HG03354 (cell line): ENCODE results near the gene TPPP3.
"Not testable (repeated sequence)": the region's sequence is repeated elsewhere in the genome, so short reads cannot be mapped to it uniquely, and the experiment has no call there.

Experiments used
- ATAC-seq: cut with Tn5 transposase; IDR thresholded peaks from one replicate; pipeline ENCODE4 v1.9.1; 2021; ENCODE audit warnings: mild to moderate bottlenecking; ENCODE audit not compliant: unreplicated experiment, poor library complexity, severe bottlenecking

The TPPP3 gene

DNA sequence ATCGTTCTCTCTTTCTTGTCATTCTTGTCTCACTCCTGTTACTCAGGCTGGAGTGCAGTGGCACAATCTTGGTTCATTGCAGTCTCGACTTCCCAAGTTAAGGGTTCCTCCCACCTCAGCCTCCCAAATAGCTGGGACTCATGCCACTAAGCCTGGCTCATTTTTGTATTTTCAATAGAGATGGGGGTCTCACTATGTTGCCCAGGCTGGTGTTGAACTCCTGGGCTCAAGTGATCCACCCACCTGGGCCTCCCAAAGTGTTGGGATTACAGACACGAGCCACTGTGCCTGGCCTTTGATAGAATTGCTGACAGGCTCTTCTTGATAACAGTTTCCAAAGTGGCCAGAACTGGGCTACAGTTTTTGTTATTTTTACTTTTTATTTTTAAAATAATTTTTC lies 32.3 kb downstream of the TPPP3 start:
- no peak for ATAC-seq

DNA sequence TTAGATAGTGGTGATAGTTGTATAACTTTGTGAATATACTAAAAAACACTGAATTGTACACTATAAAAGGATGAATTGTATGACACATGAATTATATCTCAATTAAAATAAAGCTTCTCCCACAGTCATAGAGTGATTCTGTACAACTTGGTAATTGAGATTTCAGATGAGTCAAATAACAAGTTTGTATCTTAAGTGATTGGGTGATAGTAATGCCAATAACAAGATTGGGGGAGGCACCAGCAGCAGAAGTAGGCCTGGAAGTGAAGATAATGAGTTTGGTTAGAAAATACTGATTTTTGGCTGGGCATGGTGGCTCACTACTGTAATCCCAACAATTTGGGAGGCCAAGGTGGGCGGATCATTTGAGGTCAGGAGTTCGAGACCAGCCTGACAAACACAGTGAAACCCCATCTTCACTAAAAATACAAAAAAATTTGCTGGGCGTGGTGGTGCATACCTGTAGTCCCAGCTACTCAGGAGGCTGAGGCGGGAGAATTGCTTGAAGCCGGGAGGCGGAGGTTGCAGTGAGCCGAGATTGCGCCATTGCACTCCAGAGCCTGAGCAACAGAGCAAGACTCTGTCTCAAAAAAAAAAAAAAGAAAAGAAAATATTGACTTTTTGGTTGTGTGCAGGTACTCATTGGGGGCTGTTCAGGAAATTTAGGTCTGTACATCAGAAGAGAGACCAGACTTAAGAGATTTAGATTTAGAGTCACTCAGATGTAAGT lies 33.6 kb downstream of the TPPP3 start:
- not testable (repeated sequence) for ATAC-seq

DNA sequence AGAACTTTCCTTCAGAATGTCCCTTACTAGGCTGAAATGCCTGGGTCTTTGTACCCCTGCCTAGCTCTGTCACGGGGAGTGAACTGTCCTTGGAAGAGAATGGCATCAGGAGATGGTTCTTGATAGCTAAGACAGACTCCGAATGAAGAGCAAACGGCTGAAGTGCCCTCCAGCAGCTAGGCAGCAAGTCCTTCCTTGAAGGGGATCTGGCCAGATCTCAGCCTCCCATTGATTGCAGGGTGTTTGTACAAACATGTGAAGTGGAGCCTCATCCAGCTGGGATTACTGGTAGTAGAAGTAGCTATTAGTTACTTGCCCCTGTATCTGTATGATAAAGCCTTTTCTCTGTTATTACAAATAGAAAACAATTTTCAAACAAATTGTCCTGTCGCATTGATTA lies 35.7 kb downstream of the TPPP3 start:
- no peak for ATAC-seq

DNA sequence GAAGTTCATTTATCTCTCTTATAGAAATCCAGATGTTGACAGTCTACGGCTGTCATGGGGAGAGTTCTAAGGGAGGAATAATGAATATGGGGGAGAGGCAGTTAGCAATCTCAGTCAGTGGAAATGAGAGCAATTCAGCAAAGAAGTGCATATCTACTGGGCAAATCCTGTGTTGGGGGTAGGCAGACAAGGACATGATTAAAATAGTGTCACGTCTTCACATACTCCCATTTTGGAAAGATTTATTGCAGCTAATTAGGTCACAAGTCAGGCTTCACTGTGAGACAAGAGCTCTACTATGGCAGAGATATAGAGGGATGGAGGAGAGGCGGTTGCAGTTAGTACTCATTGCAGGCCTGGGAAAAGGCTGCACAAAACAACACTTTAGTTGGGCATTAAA lies 36.9 kb downstream of the TPPP3 start:
- ATAC-seq, result no peak

DNA sequence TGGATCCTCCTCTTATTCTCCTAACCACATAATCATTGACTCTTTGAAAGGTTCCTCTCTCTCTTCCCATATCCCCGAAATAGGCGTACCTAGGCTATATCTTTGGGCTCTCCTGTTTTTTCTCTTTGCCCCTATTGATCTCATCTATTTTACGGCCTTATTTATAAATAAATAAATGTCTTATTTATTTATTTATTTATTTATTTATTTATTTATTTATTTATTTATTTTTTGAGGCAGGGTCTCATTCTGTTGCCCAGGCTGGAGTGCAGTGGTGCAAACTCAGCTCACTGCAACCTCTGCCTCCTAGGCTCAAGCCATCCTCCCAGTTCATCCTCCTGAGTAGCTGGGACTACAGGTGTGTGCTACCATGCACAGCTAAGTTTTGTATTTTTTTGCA lies 40.8 kb downstream of the TPPP3 start:
- not testable (repeated sequence) for ATAC-seq

DNA sequence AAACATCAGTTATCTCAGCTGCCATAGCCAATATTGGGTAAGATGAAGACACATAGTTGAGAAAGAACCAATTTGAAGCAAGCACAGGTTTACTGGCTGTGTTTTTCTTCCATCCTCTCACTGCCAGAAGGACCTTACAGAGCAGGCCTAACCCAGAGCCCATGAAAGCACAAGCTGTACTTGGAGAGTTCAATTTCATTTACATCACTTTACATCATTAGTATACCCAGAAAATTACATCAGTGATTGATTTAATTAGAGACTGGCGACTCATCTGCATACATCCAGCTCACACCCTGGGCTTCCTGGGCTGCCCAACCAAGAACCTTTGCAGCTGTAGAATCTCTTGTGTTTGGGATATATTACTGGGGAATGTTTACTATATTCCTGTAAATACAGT lies 43.0 kb downstream of the TPPP3 start:
- no peak for ATAC-seq

DNA sequence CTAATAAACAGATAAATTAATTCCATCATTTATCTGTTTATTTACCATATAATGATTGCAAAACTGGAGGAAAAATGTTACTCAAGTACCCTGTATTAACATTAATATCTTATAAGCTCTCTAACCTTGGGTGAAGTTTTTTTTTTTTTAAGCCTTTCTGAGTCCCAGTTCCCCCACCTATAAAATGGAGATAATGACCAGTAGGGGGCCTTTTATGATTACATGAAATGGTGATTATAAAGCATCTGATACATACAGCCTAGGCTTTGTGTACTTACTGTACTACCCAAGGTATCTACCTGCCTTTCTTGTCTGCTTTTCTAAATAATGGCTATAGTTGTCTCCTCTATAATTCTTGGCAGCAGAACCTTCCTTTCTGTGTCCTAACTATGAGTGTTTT lies 44.1 kb downstream of the TPPP3 start:
- no peak for ATAC-seq

DNA sequence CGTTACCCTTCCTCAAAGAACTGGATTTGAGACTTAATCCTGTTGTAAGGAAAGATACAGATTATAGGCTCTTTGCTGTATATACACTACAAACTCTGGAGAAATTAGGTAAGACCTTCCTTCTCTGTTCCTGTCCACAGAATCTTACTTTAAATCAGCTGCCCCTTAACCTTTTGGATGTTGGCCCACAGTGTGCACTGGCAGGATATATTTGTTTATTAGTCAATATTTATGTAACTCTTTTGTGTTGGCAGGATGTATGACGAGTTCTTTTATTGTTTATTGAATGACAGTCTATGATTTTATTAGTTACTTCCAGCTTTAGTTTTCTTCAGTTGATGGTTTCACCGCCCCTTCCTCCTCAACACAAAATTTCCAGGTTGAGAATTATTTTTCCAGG lies 47.0 kb downstream of the TPPP3 start:
- ATAC-seq, result no peak

DNA sequence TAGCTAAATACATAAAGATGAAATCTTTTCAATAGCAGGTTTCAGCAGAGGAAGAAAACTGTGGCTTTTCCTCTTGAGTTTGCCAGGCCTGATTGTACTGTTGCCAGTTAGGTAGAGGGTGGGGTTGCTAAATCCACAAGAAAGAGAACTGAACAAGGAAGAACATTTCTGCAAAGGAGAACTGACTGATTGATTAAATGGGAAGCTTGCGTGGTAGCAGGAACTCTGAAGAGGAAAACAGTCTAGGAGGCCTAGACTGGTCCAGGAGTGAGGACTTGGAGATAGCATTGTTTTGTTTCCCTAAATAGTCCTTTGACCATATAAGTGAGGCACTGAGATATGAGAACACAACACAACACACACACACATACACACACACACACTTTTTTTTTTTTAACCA lies 47.9 kb downstream of the TPPP3 start:
- ATAC-seq, result no peak

DNA sequence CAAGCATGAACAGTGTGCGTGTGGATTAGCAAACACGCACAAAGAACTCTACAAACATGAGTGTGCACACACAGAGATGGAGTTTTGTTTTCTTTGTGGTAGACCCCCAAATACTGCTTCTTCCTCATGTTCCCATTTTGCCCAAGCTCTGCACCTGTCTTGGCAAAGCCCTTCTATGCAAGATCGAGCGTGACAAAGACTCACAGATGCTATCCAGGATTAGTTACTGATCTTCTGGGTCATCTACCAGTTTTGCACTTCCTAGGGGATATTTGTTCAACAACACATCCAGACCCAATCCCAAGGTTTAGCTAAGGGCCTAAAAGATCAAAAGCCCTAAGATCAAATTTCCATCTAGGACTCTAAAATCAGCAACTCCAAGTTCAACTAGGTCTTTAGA lies 50.7 kb downstream of the TPPP3 start:
- no peak for ATAC-seq

DNA sequence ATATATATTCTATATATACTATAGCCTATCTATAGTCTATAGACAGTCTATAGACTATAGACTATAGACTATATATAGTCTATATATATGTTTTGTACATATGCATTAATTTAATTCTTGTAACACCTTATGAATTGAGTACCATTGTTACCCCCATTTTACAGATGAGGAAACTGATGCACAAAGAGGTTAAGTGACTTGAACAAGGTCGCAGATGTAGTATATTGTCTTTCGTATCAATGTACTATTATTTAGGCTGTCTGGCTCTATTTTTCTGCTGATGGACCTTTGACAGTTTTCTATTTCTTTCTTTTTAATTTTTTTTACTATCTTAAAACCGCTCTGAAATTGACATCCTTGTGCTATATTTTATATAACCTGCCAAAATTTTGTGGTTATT lies 52.0 kb downstream of the TPPP3 start:
- no peak for ATAC-seq
